GM21526 (cell line): ENCODE results near the gene HOMER3.

Experiments
- ATAC-seq: cut with Tn5 transposase; IDR thresholded peaks from one replicate; pipeline ENCODE4 v1.9.1; 2021; ENCODE audit warnings: moderate library complexity; ENCODE audit not compliant: unreplicated experiment, low FRiP score

Gene HOMER3

DNA sequence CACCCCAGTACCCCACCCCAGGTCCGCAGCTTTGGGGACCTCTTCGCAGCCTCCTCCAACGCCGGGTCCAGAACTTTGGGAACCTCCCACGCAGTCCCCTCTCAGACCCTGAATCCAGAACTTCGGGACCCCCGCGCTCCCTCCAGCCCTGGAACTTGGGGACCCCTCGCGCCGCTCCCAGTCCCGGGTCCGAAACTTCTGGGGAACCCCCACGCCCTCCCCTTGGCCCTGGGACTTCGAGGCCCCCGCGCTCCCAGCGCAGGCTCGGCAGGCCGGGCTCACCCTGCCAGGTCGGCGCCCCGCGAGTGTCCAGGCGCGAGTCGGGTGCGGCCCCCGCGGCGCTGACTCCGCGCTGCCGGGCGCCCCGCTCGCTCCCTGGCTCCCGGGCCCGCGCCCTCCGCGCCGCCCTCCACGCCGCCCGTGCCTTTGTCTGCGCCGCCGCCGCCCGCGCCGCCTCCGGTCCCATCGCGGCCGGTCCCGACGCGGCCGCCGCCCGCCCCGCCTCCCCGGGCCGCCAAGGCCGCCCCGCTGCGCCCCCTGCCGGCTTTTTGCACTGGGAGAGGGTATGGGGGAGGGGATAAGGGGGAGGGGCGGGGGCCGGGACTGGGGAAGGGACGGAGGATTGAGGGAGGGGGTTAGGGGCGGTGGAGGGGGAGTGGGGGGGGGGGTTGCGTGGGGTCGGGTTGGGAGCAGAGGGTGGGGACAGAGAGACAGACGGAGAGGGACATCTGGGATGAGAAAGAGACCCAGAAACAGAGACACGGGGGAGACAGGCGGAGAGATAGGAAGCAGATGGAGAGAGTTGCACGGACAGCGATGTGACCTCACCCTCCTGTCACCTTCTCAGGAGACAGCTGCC lies at the start of gene HOMER3:
TSS of gene HOMER3 (minus strand) at position 449 of the 859 bp plus-strand sequence. CDS start 2,235 bp downstream, outside the sequence.
- ATAC-seq = no peak

DNA sequence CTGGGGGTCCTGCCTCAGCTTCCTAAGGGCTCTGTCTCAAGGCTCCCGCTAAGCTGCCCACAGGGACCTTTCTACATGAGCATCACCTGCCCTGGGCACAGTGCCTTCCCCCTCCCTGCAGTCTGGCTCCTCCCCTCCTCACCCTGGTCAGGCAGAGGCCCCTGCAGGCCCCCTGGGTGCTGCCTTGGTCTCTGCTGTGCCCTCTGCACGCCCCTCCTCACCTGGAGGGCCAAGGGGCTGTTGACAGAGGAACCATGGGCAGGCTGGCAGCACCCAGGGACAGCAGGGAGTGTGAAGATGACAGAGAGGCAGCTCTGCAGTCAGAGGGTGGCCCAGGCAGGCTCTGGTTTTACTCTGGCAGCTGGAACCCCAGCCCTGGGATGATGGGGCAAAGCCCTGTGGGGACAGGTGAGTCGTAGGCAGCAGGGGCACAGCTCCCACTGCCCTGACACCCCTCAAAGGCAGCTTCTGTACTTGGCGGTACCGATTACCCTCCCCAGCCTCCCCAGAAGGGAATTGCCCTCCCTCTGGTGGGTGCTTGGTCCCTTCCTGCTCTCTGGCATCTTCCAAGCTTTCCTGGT lies 49.2 kb upstream of the HOMER3 start:
- no peak for ATAC-seq

GRCh38 chr19:18989316-18989715 lies 48.3 kb upstream of the HOMER3 start:
- ATAC-seq = no peak

GRCh38 chr19:18987456-18987855 lies 46.4 kb upstream of the HOMER3 start:
- ATAC-seq = no peak

- no peak for ATAC-seq
Observed at GRCh38 chr19:18985257-18985656, 44.2 kb upstream of the HOMER3 start.

- no peak for ATAC-seq
Observed at GRCh38 chr19:18984251-18984650, 43.2 kb upstream of the HOMER3 start.

DNA sequence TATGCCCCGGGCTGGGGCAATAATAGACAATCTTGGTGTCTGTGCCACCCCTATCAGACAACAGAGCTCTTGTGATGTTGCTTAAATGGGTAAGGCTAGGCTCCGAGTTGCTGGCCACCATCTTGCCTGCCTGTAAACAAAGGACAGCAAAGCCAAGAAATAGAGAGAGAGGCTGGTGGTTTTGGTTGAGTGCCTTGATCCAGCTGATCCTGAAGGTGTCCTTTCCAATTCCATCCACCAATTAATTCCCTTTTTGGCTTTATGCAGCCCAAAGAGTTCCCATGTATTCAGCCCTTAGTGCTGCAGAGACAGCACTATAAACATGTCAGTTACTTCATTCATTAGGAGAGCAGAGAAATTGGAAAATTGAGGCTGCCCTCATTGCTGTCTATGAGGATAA lies 41.7 kb upstream of the HOMER3 start:
- ATAC-seq = no peak

DNA sequence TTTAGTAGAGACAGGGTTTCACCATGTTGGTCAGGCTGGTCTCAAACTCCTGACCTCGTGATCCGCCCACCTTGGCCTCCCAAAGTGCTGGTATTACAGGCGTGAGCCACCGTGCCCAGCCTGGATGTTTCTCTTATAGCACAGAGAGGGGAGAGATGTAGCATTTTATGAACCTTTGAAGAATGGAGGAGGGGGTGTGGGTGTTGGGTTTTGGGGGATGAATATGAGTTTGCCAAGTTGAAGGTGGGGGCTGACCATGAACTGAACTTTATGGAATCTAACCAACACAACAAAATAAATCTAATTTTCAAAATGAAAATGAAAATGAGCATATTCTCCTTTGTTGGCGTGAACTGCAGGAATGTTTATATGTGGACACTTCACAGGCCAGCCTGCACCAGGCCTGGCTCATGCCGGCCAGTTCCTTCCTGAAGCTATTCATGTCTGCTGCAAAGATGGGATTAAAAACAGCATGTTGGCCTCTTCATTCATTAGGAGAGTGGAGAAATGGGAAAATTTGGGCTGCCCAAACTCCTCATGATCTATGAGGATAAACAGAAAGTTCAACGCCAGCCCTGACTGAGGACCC lies 39.5 kb upstream of the HOMER3 start:
- no peak for ATAC-seq

- ATAC-seq = no peak
Observed at GRCh38 chr19:18978616-18979015, 37.6 kb upstream of the HOMER3 start.

- no peak for ATAC-seq
Observed at GRCh38 chr19:18975869-18976268, 34.9 kb upstream of the HOMER3 start.

DNA sequence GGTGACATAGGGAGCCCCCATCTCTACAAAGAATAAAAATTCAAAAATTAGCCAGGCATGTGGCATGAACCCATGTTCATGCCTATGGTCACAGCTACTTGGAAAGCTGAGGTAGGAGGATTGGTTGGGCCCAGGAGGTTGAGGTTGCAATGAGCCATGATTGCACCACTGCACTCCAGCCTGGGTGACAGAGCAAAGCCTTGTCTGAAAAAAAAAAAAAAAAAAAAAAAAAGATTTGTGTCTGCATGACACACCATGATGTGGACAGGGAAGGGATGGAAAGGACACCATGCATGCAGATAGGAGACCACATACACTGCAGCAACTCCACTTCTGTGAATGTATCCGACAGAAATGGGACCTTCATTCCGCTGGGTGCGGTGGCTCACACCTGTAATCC lies 34.0 kb upstream of the HOMER3 start:
- no peak for ATAC-seq

DNA sequence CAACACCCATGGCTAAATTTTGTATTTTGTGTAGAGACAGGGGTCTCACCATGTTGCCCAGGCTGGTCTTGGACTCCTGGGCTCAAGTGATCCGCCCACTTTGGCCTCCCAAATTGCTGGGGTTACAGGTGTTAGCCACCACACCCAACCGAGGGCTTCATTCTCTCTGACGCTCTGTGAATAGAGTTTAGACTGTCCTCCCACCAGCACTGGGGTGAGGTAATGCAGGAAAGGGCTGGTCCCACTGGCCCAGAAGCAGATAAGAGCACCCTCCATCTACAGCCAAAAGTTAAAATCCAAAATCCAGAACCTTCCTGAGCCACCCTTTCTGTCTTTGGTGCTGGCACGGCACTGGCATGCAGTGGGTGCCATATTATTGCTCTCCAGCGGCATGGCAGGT lies 31.8 kb upstream of the HOMER3 start:
- ATAC-seq = no peak

- no peak for ATAC-seq
Observed at GRCh38 chr19:18972301-18972811, 31.3 kb upstream of the HOMER3 start.

DNA sequence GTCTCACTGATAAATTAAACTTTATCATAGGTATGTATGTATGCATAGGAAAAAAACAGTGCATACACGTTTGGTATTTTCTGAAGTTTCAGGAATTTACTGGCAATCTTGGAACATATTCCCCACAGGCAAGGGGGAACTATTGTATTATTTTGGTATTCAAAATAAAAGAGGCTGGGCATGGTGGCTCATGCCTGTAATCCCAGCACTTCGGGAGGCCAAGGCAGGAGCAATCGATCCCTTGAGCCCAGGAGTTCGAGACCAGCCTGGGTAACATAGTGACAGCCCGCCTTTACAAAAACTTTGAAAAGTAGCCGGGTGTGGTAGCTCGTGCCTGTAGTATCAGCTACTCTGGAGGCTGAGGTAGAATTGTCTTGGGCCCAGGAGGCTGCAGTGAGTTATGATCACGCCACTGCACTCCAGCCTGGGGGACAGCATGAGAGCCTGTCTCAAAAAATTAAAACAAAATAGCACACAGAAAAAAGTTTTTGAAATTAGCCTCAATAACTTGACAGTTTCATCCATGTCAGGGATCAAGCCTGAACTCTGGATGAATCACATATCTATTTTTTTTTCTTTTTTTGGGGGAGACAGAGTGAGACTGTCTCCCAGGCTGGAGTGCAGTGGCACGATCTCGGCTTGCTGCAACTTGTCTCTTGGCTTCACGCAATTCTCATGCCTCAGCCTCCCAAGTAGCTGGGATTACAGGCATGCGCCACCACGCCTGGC lies 29.1 kb upstream of the HOMER3 start:
- no peak for ATAC-seq

GRCh38 chr19:18967358-18968146 lies 26.5 kb upstream of the HOMER3 start:
- ATAC-seq = no peak

- ATAC-seq = no peak
Observed at GRCh38 chr19:18966307-18966706, 25.3 kb upstream of the HOMER3 start.

DNA sequence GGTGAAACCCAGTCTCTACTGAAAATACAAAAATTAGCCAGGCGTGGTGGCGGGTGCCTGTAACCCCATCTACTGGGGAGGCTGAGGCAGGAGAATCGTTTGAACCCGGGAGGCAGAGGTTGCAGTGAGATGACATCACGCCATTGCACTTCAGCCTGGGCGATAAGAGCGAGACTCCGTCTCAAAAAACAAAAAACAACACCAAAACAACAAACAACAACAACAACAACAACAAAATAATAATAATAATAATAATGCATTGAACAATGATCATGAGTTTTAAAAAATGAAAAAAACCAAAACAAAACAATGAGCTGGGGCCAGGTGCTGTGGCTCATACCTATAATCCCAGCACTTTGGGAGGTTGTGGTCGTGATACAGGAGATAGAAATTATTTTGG lies 23.1 kb upstream of the HOMER3 start:
- ATAC-seq = no peak

- ATAC-seq = no peak
Observed at GRCh38 chr19:18961767-18962620, 21.0 kb upstream of the HOMER3 start.

- no peak for ATAC-seq
Observed at GRCh38 chr19:18960370-18960769, 19.4 kb upstream of the HOMER3 start.
